Activated naive CD8-positive, alpha-beta T cell (primary cell): ENCODE data around the gene RCC2.

Experiments used
- H3K27ac Mint-ChIP-seq: one replicate; pipeline ENCODE4 v1.8.0; 2021; ENCODE audit warnings: mixed read lengths
- H3K27me3 Mint-ChIP-seq: one replicate; pipeline ENCODE4 v1.8.0; 2021; ENCODE audit warnings: mixed read lengths
- H3K36me3 Mint-ChIP-seq: one replicate; pipeline ENCODE4 v1.8.0; 2021; ENCODE audit warnings: mixed read lengths
- H3K4me1 Mint-ChIP-seq: one replicate; pipeline ENCODE4 v1.8.0; 2021; ENCODE audit warnings: low read depth, mixed read lengths
- H3K4me3 Mint-ChIP-seq: one replicate; pipeline ENCODE4 v1.8.0; 2021; ENCODE audit warnings: mild to moderate bottlenecking, mixed read lengths
- H3K9me3 Mint-ChIP-seq: one replicate; pipeline ENCODE4 v1.8.0; 2021; ENCODE audit warnings: low read depth, mixed read lengths

RCC2 gene

GRCh38 chr1:17392199-17392740, 47.2 kb downstream of the RCC2 start:
- Mint-ChIP-seq H3K27ac (no peak overlapping the region), H3K27me3 (no peaks in the 10 kb centered on the region)

GRCh38 chr1:17381161-17381560, 58.3 kb downstream of the RCC2 start:
- Mint-ChIP-seq H3K36me3 (no peaks in the 10 kb centered on the region), H3K4me3 (no peak overlapping the region), H3K9me3 (no peaks in the 10 kb centered on the region), H3K27ac (no peak overlapping the region), H3K4me1 (no peaks in the 10 kb centered on the region), H3K27me3 (peaks cover 2% of the 10 kb centered on the region)

More at GRCh38 chr1:17392199-17392740, 47.2 kb downstream of the RCC2 start:
- H3K4me3 Mint-ChIP-seq: no peak overlapping the region
- H3K36me3 Mint-ChIP-seq: no peaks in the 10 kb centered on the region
- H3K9me3 Mint-ChIP-seq: no peaks in the 10 kb centered on the region
- no peaks in the 10 kb centered on the region for H3K4me1 Mint-ChIP-seq

GRCh38 chr1:17377325-17377953, 62.0 kb downstream of the RCC2 start:
- no peaks in the 10 kb centered on the region for H3K36me3 Mint-ChIP-seq
- H3K27ac Mint-ChIP-seq: no peak overlapping the region
- no peaks in the 10 kb centered on the region for H3K4me1 Mint-ChIP-seq
- no peaks in the 10 kb centered on the region for H3K9me3 Mint-ChIP-seq
- peaks cover 2% of the 10 kb centered on the region for H3K27me3 Mint-ChIP-seq
- H3K4me3 Mint-ChIP-seq: no peak overlapping the region

GRCh38 chr1:17375651-17376050, 63.8 kb downstream of the RCC2 start:
- Mint-ChIP-seq H3K27me3 (peaks cover under 1% of the 10 kb centered on the region), H3K4me3 (no peak overlapping the region), H3K4me1 (no peaks in the 10 kb centered on the region), H3K9me3 (no peaks in the 10 kb centered on the region), H3K36me3 (no peaks in the 10 kb centered on the region), H3K27ac (no peak overlapping the region)

- Mint-ChIP-seq H3K27me3 (no peaks in the 10 kb centered on the region), H3K27ac (no peak overlapping the region), H3K36me3 (no peaks in the 10 kb centered on the region), H3K4me1 (peaks cover 2% of the 10 kb centered on the region), H3K9me3 (no peaks in the 10 kb centered on the region), H3K4me3 (no peak overlapping the region)
These were observed 66.5 kb downstream of the RCC2 start for GRCh38 chr1:17372955-17373354.

- H3K36me3 Mint-ChIP-seq: no peaks in the 10 kb centered on the region
- H3K27me3 Mint-ChIP-seq: no peaks in the 10 kb centered on the region
- H3K4me1 Mint-ChIP-seq: peaks cover 2% of the 10 kb centered on the region
- H3K4me3 Mint-ChIP-seq: no peak within 1 kb of the TSS
- H3K27ac Mint-ChIP-seq: no peak within 1 kb of the TSS
- H3K9me3 Mint-ChIP-seq: no peaks in the 10 kb centered on the region
These were observed 67.6 kb downstream of the RCC2 start, which contains the start of gene PADI6 for GRCh38 chr1:17371896-17372295. PADI6 (plus strand) TSS chr1:17372196; CDS start chr1:17372246, 50 bp downstream.

- H3K27ac Mint-ChIP-seq: no peak overlapping the region
- H3K9me3 Mint-ChIP-seq: no peaks in the 10 kb centered on the region
- H3K4me1 Mint-ChIP-seq: peaks cover 2% of the 10 kb centered on the region
- no peak overlapping the region for H3K4me3 Mint-ChIP-seq
- H3K36me3 Mint-ChIP-seq: no peaks in the 10 kb centered on the region
- no peaks in the 10 kb centered on the region for H3K27me3 Mint-ChIP-seq
These were observed 68.9 kb downstream of the RCC2 start for GRCh38 chr1:17370618-17371017.

- H3K4me1 Mint-ChIP-seq: peaks cover 2% of the 10 kb centered on the region
- no peaks in the 10 kb centered on the region for H3K9me3 Mint-ChIP-seq
- H3K4me3 Mint-ChIP-seq: no peak overlapping the region
- H3K27ac Mint-ChIP-seq: no peak overlapping the region
- H3K36me3 Mint-ChIP-seq: no peaks in the 10 kb centered on the region
- no peaks in the 10 kb centered on the region for H3K27me3 Mint-ChIP-seq
These were observed 70.0 kb downstream of the RCC2 start for GRCh38 chr1:17369466-17369865.

GRCh38 chr1:17365293-17365692, 74.2 kb downstream of the RCC2 start:
- H3K27ac Mint-ChIP-seq: no peak overlapping the region
- H3K4me1 Mint-ChIP-seq: no peaks in the 10 kb centered on the region
- H3K27me3 Mint-ChIP-seq: no peaks in the 10 kb centered on the region
- H3K4me3 Mint-ChIP-seq: no peak overlapping the region
- peaks cover 3% of the 10 kb centered on the region for H3K36me3 Mint-ChIP-seq
- H3K9me3 Mint-ChIP-seq: no peaks in the 10 kb centered on the region

GRCh38 chr1:17363771-17364170, 75.7 kb downstream of the RCC2 start:
- peak overlapping the region; percentile 10 for H3K27ac Mint-ChIP-seq
- no peaks in the 10 kb centered on the region for H3K27me3 Mint-ChIP-seq
- H3K4me1 Mint-ChIP-seq: no peaks in the 10 kb centered on the region
- H3K9me3 Mint-ChIP-seq: no peaks in the 10 kb centered on the region
- peaks cover 6% of the 10 kb centered on the region for H3K36me3 Mint-ChIP-seq
- no peak overlapping the region for H3K4me3 Mint-ChIP-seq

GRCh38 chr1:17363351-17363750, 76.1 kb downstream of the RCC2 start:
- no peaks in the 10 kb centered on the region for H3K27me3 Mint-ChIP-seq
- H3K27ac Mint-ChIP-seq: peak overlapping the region; percentile 10
- no peak overlapping the region for H3K4me3 Mint-ChIP-seq
- H3K36me3 Mint-ChIP-seq: peaks cover 6% of the 10 kb centered on the region
- no peaks in the 10 kb centered on the region for H3K9me3 Mint-ChIP-seq
- no peaks in the 10 kb centered on the region for H3K4me1 Mint-ChIP-seq

GRCh38 chr1:17361687-17362086, 77.8 kb downstream of the RCC2 start:
- H3K36me3 Mint-ChIP-seq: peaks cover 6% of the 10 kb centered on the region
- H3K27me3 Mint-ChIP-seq: no peaks in the 10 kb centered on the region
- no peak overlapping the region for H3K4me3 Mint-ChIP-seq
- peaks cover 5% of the 10 kb centered on the region for H3K4me1 Mint-ChIP-seq
- peak overlapping the region; percentile 1 for H3K27ac Mint-ChIP-seq
- no peaks in the 10 kb centered on the region for H3K9me3 Mint-ChIP-seq

- Mint-ChIP-seq H3K9me3 (no peaks in the 10 kb centered on the region), H3K4me1 (peaks cover 18% of the 10 kb centered on the region), H3K27me3 (no peaks in the 10 kb centered on the region), H3K4me3 (no peak overlapping the region), H3K36me3 (peaks cover 6% of the 10 kb centered on the region), H3K27ac (no peak overlapping the region)
These were observed 79.1 kb downstream of the RCC2 start for GRCh38 chr1:17360272-17360956.

GRCh38 chr1:17359808-17360207, 79.7 kb downstream of the RCC2 start:
- Mint-ChIP-seq H3K4me1 (peaks cover 24% of the 10 kb centered on the region), H3K27ac (no peak overlapping the region), H3K36me3 (peaks cover 6% of the 10 kb centered on the region), H3K27me3 (no peaks in the 10 kb centered on the region), H3K9me3 (no peaks in the 10 kb centered on the region), H3K4me3 (no peak overlapping the region)

GRCh38 chr1:17359031-17359430, 80.4 kb downstream of the RCC2 start:
- Mint-ChIP-seq H3K36me3 (peaks cover 6% of the 10 kb centered on the region), H3K27ac (no peak overlapping the region), H3K4me3 (no peak overlapping the region), H3K27me3 (no peaks in the 10 kb centered on the region), H3K9me3 (no peaks in the 10 kb centered on the region), H3K4me1 (peaks cover 25% of the 10 kb centered on the region)
